WTC11 (cell line): ENCODE data around the gene RPL23. TPM values are rescaled to one million over a fixed set of nuclear protein-coding genes. Genes with fewer than 3 reads are reported as not detected.

Experiments
- ATAC-seq: fragments of 200-7000 bp; cut with Tn5 transposase; 2 replicates; pipeline ENCODE4 v1.10.0; 2021; ENCODE audit warnings: mild to moderate bottlenecking, moderate library complexity
- CTCF ChIA-PET: fragments of 300-600 bp; sonication (Branson Sonifier 250); formaldehyde crosslinking; loops from one replicate; lab custom pipeline; 2021; ENCODE audit warnings: antibody characterized with exemption; lab: Charles Lee
- POLR2A ChIA-PET: fragments of 350-600 bp; sonication (Branson Sonifier 250); formaldehyde crosslinking; loops from one replicate; lab custom pipeline; 2021; ENCODE audit warnings: antibody characterized with exemption; lab: Charles Lee
- DNase-seq: peaks from one replicate; pipeline ENCODE4 v3.0.0; 2021; ENCODE audit warnings: low spot score
- H3K27ac Mint-ChIP-seq: 2 replicates; pipeline ENCODE4 v1.8.0; 2021; ENCODE audit warnings: mixed read lengths
- H3K27me3 Mint-ChIP-seq: 2 replicates; pipeline ENCODE4 v1.8.0; 2021; ENCODE audit warnings: low read depth, mild to moderate bottlenecking, moderate library complexity, mixed read lengths
- H3K36me3 Mint-ChIP-seq: 2 replicates; pipeline ENCODE4 v1.8.0; 2021; ENCODE audit warnings: mixed read lengths
- H3K4me1 Mint-ChIP-seq: 2 replicates; pipeline ENCODE4 v1.8.0; 2022; ENCODE audit warnings: mixed read lengths
- H3K4me3 Mint-ChIP-seq: 2 replicates; pipeline ENCODE4 v1.8.0; 2021; ENCODE audit warnings: mild to moderate bottlenecking, moderate library complexity, mixed read lengths
- H3K9me3 Mint-ChIP-seq: 2 replicates; pipeline ENCODE4 v1.8.0; 2021; ENCODE audit warnings: mixed read lengths
- AR ChIP-seq: fragments of 250-450 bp; sonication (Bioruptor Pico); IDR thresholded peaks from 2 replicates; pipeline ENCODE4 v1.9.0; 2021; ENCODE audit warnings: mild to moderate bottlenecking
- CTCF ChIP-seq: fragments of 200-600 bp; IDR thresholded peaks from 2 replicates; pipeline ENCODE4 v1.8.0; 2022; ENCODE audit warnings: antibody characterized with exemption
- EMX1 ChIP-seq: fragments of 250-450 bp; sonication (Bioruptor Pico); IDR thresholded peaks from 2 replicates; pipeline ENCODE4 v1.8.0; 2021; ENCODE audit warnings: mild to moderate bottlenecking
- FOXK1 ChIP-seq: sonication (generic); formaldehyde crosslinking; IDR thresholded peaks from 2 replicates; pipeline ENCODE4 v1.8.0; 2022; ENCODE audit warnings: mild to moderate bottlenecking, moderate library complexity, missing genetic modification reagents
- GABPB1 ChIP-seq: sonication (generic); formaldehyde crosslinking; IDR thresholded peaks from 2 replicates; pipeline ENCODE4 v1.8.1; 2023; ENCODE audit warnings: mild to moderate bottlenecking, missing genetic modification reagents
- HMGA2 ChIP-seq: fragments of 250-450 bp; sonication (Bioruptor Pico); IDR thresholded peaks from 2 replicates; pipeline ENCODE4 v1.4.0; 2021; ENCODE audit warnings: mild to moderate bottlenecking, moderate library complexity
- NFATC4 ChIP-seq: fragments of 250-450 bp; sonication (Bioruptor Pico); IDR thresholded peaks from 2 replicates; pipeline ENCODE4 v1.9.0; 2021; ENCODE audit warnings: mild to moderate bottlenecking
- NR1H2 ChIP-seq: sonication (generic); formaldehyde crosslinking; IDR thresholded peaks from 2 replicates; pipeline ENCODE4 v1.9.0; 2021; ENCODE audit warnings: mild to moderate bottlenecking, moderate library complexity, missing genetic modification reagents
- PRRX2 ChIP-seq: fragments of 250-450 bp; sonication (Bioruptor Pico); IDR thresholded peaks from 2 replicates; pipeline ENCODE4 v1.8.0; 2021; ENCODE audit warnings: mild to moderate bottlenecking
- TEAD1 ChIP-seq: sonication (generic); formaldehyde crosslinking; IDR thresholded peaks from 2 replicates; pipeline ENCODE4 v1.8.0; 2022; ENCODE audit warnings: mild to moderate bottlenecking, missing genetic modification reagents
- ZNF281 ChIP-seq: sonication (generic); formaldehyde crosslinking; IDR thresholded peaks from 2 replicates; pipeline ENCODE4 v1.8.0; 2023; ENCODE audit warnings: mild to moderate bottlenecking, missing genetic modification reagents
- ZNF317 ChIP-seq: sonication (generic); formaldehyde crosslinking; IDR thresholded peaks from 2 replicates; pipeline ENCODE4 v1.8.1; 2023; ENCODE audit warnings: low read depth, mild to moderate bottlenecking, moderate library complexity, missing genetic modification reagents, borderline replicate concordance
- ZNF671 ChIP-seq: fragments of 250-450 bp; sonication (Bioruptor Pico); IDR thresholded peaks from 2 replicates; pipeline ENCODE4 v1.8.0; 2021; ENCODE audit warnings: mild to moderate bottlenecking
- total RNA-seq: library from RNA; stranded (reverse); gene quantifications from 3 replicates; pipeline ENCODE4 v1.2.3, GENCODE V29; 2021
- TF ChIP-seq, protein P1 (sequence below): fragments of 250-450 bp; sonication (Bioruptor Pico); conservative IDR thresholded peaks from 2 replicates; pipeline ENCODE4 v1.9.0; 2021; ENCODE audit warnings: mild to moderate bottlenecking
- TF ChIP-seq, protein P2 (sequence below): sonication (generic); formaldehyde crosslinking; IDR thresholded peaks from 2 replicates; pipeline ENCODE4 v1.8.1; 2023; ENCODE audit warnings: mild to moderate bottlenecking, missing genetic modification reagents

RPL23 gene
- total RNA-seq, 1 experiment from 2014 or later, result 1,832 TPM

DNA sequence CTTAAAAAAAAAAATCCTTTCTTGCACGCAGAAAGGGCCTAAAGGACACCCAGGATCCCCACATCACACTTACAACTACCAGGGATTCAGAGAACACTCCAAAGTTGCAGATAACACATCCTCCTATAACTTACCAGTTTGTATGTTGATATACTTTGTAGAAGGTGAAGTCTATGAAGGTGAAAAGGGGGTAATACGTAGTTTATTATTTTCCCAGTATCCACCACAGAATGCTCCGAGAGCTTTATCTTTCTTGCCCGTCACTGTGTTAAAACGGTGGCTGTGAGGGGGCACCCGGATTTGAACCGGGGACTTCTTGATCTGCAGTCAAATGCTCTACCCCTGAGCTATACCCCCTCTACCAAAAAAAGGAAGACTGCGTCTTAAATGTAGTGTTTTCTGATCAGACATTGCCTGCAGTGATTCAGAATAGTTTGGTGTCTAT, 7.9 kb upstream of the RPL23 start:
- ChIA-PET POLR2A (no interaction called here), CTCF (interaction anchor here (0.6 to 0.9 kb wide), 4 partner anchors 9 to 224 kb away, joined by 3 read pairs; partner anchors contain the start of gene LASP1NB)
- peak; percentile 55 for DNase-seq

More for the DNA sequence above, 7.9 kb upstream of the RPL23 start:
- TF ChIP-seq, protein P1, sequence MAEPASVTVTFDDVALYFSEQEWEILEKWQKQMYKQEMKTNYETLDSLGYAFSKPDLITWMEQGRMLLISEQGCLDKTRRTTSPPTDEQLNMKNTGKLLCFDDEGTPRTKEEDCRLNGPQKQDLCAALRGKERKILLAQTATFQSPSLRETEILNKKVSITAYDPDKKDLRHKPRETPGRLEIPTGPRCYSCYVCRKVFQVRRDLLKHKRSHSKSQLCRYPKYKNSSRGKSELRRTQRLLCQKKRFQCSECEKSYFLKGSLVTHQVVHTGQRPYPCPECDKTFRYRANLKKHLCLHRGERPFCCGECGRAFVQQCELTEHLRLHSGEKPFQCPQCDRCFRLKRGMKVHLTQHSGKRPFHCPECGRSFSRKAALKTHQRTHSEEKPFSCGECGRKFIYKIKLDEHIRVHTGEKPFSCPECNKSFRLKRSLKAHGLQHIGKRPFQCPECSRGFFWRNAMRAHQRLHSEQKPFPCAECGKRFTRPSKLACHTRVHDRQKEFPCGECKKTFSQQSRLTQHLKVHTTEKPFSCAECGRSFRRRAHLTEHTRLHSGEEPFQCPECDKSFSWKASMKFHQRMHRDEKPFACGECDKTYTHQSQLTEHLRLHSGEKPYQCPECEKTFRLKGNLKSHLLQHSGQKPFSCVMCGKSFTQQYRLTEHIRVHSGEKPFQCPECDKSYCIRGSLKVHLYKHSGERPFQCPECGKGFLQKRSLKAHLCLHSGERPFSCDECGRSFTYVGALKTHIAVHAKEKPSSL (CRISPR knock-in tag), result no peak
- TF ChIP-seq PRRX2 (CRISPR knock-in tag), result peak; percentile 81; the same call in 1 of the 2 replicates
- TF ChIP-seq HMGA2 (CRISPR knock-in tag), result no peak
- TF ChIP-seq NFATC4, result peak; percentile 67; the same call in 1 of the 2 replicates
- no peak for TF ChIP-seq ZNF281 (CRISPR knock-in tag)
- no peak for TF ChIP-seq NR1H2 (CRISPR knock-in tag)
- TF ChIP-seq FOXK1 (CRISPR knock-in tag), result no peak
- TF ChIP-seq EMX1 (CRISPR knock-in tag), result 0 out of 2 replicates have a peak, but pooled peaks have one; percentile 59
- 0 out of 2 replicates have a peak, but pooled peaks have one; percentile 24 for TF ChIP-seq GABPB1
- TF ChIP-seq, protein P2, sequence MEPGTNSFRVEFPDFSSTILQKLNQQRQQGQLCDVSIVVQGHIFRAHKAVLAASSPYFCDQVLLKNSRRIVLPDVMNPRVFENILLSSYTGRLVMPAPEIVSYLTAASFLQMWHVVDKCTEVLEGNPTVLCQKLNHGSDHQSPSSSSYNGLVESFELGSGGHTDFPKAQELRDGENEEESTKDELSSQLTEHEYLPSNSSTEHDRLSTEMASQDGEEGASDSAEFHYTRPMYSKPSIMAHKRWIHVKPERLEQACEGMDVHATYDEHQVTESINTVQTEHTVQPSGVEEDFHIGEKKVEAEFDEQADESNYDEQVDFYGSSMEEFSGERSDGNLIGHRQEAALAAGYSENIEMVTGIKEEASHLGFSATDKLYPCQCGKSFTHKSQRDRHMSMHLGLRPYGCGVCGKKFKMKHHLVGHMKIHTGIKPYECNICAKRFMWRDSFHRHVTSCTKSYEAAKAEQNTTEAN (CRISPR knock-in tag), result no peak
- peak; percentile 79 for TF ChIP-seq ZNF671
- TF ChIP-seq ZNF317 (CRISPR knock-in tag), result no peak
- TF ChIP-seq AR (CRISPR knock-in tag), result peak; percentile 40; the same call in 1 of the 2 replicates
- no peak for TF ChIP-seq TEAD1
- no peak for TF ChIP-seq CTCF
- Mint-ChIP-seq H3K4me1 (no peaks in the 10 kb centered on the region), H3K27me3 (no peaks in the 10 kb centered on the region), H3K9me3 (no peaks in the 10 kb centered on the region), H3K4me3 (no peak overlapping the region; the same call in 1 of the 2 replicates), H3K27ac (no peak overlapping the region; the same call in 1 of the 2 replicates), H3K36me3 (no peaks in the 10 kb centered on the region)
- peak; percentile 89 for ATAC-seq
